Liver (tissue), 3 donors: Measurements from ENCODE around the gene TTYH2.

ENCODE experiments used
- RAD21 ChIP-seq, 2 donors: IDR thresholded peaks; 2 replicates each; pipeline ENCODE4 v1.6.1; 2016; ENCODE audit warnings: antibody characterized with exemption in 2 of 2, mild to moderate bottlenecking in 2 of 2
- SP1 ChIP-seq: IDR thresholded peaks from 2 replicates; pipeline ENCODE4 v1.6.1; 2018; ENCODE audit warnings: antibody characterized with exemption, mild to moderate bottlenecking
- TAF1 ChIP-seq: conservative IDR thresholded peaks from 2 replicates; pipeline ENCODE4 v1.6.1; 2016; ENCODE audit warnings: antibody characterized with exemption, mild to moderate bottlenecking
- TF ChIP-seq, protein P1 (sequence below): fragments of 150-350 bp; IDR thresholded peaks from 2 replicates; pipeline ENCODE4 v1.5.1; 2017; ENCODE audit warnings: improper control_type of control experiment, low read depth, low read length; ENCODE audit not compliant: missing input control
- donor health status: healthy.
- donor health status: healthy.

- TF ChIP-seq, protein P1, sequence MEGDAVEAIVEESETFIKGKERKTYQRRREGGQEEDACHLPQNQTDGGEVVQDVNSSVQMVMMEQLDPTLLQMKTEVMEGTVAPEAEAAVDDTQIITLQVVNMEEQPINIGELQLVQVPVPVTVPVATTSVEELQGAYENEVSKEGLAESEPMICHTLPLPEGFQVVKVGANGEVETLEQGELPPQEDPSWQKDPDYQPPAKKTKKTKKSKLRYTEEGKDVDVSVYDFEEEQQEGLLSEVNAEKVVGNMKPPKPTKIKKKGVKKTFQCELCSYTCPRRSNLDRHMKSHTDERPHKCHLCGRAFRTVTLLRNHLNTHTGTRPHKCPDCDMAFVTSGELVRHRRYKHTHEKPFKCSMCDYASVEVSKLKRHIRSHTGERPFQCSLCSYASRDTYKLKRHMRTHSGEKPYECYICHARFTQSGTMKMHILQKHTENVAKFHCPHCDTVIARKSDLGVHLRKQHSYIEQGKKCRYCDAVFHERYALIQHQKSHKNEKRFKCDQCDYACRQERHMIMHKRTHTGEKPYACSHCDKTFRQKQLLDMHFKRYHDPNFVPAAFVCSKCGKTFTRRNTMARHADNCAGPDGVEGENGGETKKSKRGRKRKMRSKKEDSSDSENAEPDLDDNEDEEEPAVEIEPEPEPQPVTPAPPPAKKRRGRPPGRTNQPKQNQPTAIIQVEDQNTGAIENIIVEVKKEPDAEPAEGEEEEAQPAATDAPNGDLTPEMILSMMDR: no peak
- TF ChIP-seq TAF1: no peak
- TF ChIP-seq RAD21 (IDR thresholded peaks at IDR 0.05): no peak
- no peak for TF ChIP-seq SP1
Observed at GRCh38 chr17:74231928-74232907, 18.8 kb downstream of the TTYH2 start.
